Body of pancreas (tissue), 4 donors: ENCODE results near the gene ADGRB2. TPM values are rescaled to one million over a fixed set of nuclear protein-coding genes. Genes with fewer than 3 reads are reported as not detected.

Experiments
- ATAC-seq: fragments of 150-250 bp; one replicate; pipeline ENCODE4 v1.9.1; 2016
- DNase-seq, 4 donors: peaks; one replicate each; pipeline ENCODE4 v3.0.0-alpha.2; 2019
- H3K27ac ChIP-seq, 4 donors: fragments of 200-600 bp; sonication (generic); 1 replicate in 3 of 4; 2 replicates in 1 of 4; pipeline versions ENCODE4 v1.5.1 to v1.6.1; 2016 to 2019; ENCODE audit warnings: mild to moderate bottlenecking in 1 of 4, mixed read lengths in 1 of 4, moderate library complexity in 1 of 4
- H3K27me3 ChIP-seq, 2 donors: fragments of 200-600 bp; sonication (generic); one replicate each; pipeline ENCODE4 v1.6.0; 2016; ENCODE audit warnings: mild to moderate bottlenecking in 1 of 2
- H3K36me3 ChIP-seq, 2 donors: fragments of 200-600 bp; sonication (generic); replicated peaks in 1 of 2; 2 replicates each; pipeline ENCODE4 v1.5.1; 2016; ENCODE audit warnings: low read depth in 2 of 2; ENCODE audit not compliant: insufficient read depth in 1 of 2
- H3K4me1 ChIP-seq: fragments of 200-600 bp; sonication (generic); one replicate; pipeline ENCODE4 v1.6.0; 2016
- H3K4me3 ChIP-seq, 2 donors: fragments of 200-600 bp; sonication (generic); 1 replicate in 1 of 2; 2 replicates in 1 of 2; pipeline ENCODE4 v1.5.1; 2016 to 2019
- H3K9me3 ChIP-seq, 3 donors: fragments of 200-600 bp; sonication (generic); 1 replicate in 2 of 3; 2 replicates in 1 of 3; pipeline ENCODE4 v1.5.1; 2016
- POLR2A ChIP-seq, 3 donors: fragments of 450-650 bp; IDR thresholded peaks; one replicate each; pipeline ENCODE4 v1.6.1; 2016; ENCODE audit warnings: antibody characterized with exemption in 3 of 3, mild to moderate bottlenecking in 2 of 3
- WGBS, 2 donors: methylation state at CpG; one replicate each; pipeline ENCODE4 v1.1.5; 2017; 5-methylcytosine and 5-hydroxymethylcytosine counted together
- intact Hi-C: fragments of 100-400 bp; cut with DNase I; formaldehyde crosslinking; loops from one replicate; pipeline ENCODE4 v1.15.1; 2023
- total RNA-seq, 2 donors: library from RNA; depleted of rRNA; stranded (reverse); fragments of >200 nt; gene quantifications; one replicate each; pipeline ENCODE4 v1.1.0, GENCODE V29; 2016
- TF ChIP-seq, protein P1 (sequence below), 7 experiments: fragments of 450-650 bp in 4 of 7; fragments of 200-600 bp in 3 of 7; sonication (generic) in 3 of 7; IDR thresholded peaks; one replicate each; pipeline ENCODE4 v1.5.1; 2016 to 2019; ENCODE audit warnings: antibody characterized with exemption in 7 of 7

Gene ADGRB2
- total RNA-seq, 2 donors from 2014 or later, result 0.26 to 3.0 TPM

DNA sequence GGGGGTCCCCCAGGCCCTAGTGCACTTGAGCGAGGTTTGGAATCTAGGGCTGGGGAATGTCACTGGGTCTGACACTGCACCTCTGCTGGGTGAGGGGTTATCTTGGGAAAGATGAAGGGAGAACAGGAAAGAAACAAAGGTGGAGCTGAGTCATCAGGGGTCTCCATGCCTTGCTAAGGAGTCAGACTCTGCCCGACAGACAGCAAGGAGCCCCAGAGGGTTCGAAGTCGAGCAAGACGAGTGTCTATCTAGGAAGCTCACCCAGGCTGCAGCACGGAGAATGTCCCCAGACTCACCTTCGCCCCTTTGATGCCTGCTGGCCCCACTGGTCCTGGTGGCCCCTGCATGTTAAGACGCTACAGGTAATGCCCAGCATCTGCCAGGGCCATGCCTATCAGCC is 78.3 kb downstream of the ADGRB2 start:
- no peak overlapping the region for H3K4me3 ChIP-seq
- intact Hi-C loops, result no loop called here
- H3K27me3 ChIP-seq, result no peaks in the 10 kb centered on the region
- 73 to 77% methylated on average over 6 to 8 of the region's 8 CpGs for WGBS, 2 donors
- DNase-seq (no peak), ATAC-seq (no peak)
- no peaks in the 10 kb centered on the region for H3K9me3 ChIP-seq
- no peaks in the 10 kb centered on the region for H3K36me3 ChIP-seq
- H3K4me1 ChIP-seq, result no peaks in the 10 kb centered on the region
- no peak for TF ChIP-seq POLR2A (IDR thresholded peaks at IDR 0.05)
- TF ChIP-seq, protein P1, sequence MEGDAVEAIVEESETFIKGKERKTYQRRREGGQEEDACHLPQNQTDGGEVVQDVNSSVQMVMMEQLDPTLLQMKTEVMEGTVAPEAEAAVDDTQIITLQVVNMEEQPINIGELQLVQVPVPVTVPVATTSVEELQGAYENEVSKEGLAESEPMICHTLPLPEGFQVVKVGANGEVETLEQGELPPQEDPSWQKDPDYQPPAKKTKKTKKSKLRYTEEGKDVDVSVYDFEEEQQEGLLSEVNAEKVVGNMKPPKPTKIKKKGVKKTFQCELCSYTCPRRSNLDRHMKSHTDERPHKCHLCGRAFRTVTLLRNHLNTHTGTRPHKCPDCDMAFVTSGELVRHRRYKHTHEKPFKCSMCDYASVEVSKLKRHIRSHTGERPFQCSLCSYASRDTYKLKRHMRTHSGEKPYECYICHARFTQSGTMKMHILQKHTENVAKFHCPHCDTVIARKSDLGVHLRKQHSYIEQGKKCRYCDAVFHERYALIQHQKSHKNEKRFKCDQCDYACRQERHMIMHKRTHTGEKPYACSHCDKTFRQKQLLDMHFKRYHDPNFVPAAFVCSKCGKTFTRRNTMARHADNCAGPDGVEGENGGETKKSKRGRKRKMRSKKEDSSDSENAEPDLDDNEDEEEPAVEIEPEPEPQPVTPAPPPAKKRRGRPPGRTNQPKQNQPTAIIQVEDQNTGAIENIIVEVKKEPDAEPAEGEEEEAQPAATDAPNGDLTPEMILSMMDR (IDR thresholded peaks at IDR 0.05), result no peak
- H3K27ac ChIP-seq, result no peak overlapping the region

DNA sequence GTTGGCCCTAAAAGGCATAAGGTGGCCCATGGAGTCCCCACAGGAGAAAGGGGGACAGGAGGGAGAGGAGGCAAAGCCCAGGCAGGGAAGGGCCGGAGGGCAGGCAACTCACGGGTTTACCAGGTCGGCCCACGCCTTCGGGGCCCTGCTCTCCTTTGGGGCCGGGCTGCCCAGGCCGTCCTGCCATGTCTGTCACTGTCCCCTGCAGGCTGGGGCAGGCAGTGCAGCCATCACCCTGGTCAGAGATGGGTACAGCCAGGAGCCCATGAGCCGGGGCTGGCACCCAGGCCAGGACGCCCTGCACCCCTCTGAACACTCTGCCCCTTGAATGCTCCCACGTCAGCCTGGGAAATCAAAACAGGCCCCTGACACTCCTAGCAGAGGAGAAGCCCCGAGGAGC is 80.1 kb downstream of the ADGRB2 start:
- H3K9me3 ChIP-seq, result no peaks in the 10 kb centered on the region
- no peaks in the 10 kb centered on the region for H3K4me1 ChIP-seq
- no peak overlapping the region for H3K4me3 ChIP-seq
- TF ChIP-seq, protein P1 (IDR thresholded peaks at IDR 0.05), result peak in 6 of 7 experiments; percentile 18 to 49 (median 32)
- no peak for TF ChIP-seq POLR2A (IDR thresholded peaks at IDR 0.05)
- DNase-seq, result peak in 1 of 4 donors; percentile 50
- intact Hi-C loops, result no loop called here
- no peaks in the 10 kb centered on the region for H3K27me3 ChIP-seq
- no peaks in the 10 kb centered on the region for H3K36me3 ChIP-seq
- no peak overlapping the region for H3K27ac ChIP-seq
- no peak for ATAC-seq
- 40% methylated on average over 2 to 11 of the region's 11 CpGs for WGBS, 2 donors

DNA sequence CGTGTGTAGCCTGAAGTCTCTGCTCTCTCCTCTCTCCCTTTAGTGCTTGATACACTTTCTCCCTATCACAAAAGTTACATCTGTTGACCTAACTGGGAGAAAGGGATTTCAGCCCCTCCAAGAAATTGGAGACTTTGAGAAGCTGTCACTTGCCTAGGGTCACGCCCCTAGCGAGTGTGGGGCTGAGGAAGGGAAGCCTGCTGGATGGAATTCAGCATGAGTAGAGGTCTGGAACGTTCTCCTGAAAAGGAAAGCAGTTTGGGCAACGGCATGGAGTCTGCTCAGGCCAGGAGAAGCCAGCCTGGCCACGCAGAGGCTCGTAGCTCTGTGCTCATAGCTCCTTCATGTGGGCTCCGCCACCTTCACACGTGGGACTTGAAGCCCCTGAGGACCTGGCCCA is 82.7 kb downstream of the ADGRB2 start:
- no peak overlapping the region for H3K4me3 ChIP-seq
- 66 to 68% methylated on average over 9 of the region's 9 CpGs for WGBS, 2 donors
- no peaks in the 10 kb centered on the region for H3K4me1 ChIP-seq
- TF ChIP-seq, protein P1 (IDR thresholded peaks at IDR 0.05), result no peak
- no peak for TF ChIP-seq POLR2A (IDR thresholded peaks at IDR 0.05)
- no peaks in the 10 kb centered on the region for H3K9me3 ChIP-seq
- no peaks in the 10 kb centered on the region for H3K27me3 ChIP-seq
- no peaks in the 10 kb centered on the region for H3K36me3 ChIP-seq
- intact Hi-C loops, result no loop called here
- ATAC-seq, result no peak
- no peak overlapping the region for H3K27ac ChIP-seq
- no peak for DNase-seq

DNA sequence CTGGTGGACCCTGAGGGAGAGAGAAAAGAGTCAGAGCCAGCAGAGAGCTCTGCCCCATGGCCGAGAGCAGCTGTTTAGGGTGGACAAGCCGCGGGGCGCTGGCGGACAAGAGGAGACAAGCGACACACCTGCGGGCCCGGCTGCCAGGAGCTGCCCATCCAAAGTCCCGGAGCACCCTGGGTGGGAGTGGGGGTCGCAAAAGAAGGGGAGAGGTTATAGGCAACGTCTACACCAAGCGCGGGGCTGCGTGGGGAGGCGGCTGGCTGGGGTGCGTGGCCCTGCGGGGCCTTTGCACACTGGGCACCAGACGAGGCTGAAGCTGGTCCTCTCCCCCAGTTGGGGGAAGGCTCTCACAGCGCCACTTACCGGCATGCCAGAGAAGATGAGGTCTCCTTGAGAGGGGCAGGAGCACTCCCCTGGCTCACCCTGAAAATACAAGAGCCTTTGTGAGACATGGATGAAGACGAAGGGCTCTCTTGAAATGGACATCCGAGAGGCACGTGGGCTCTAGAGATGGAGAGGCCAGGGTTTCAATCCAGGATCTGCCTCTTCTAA is 84.4 kb downstream of the ADGRB2 start:
- Histone ChIP-seq H3K4me1 (no peaks in the 10 kb centered on the region), H3K27ac (no peak overlapping the region), H3K27me3 (no peaks in the 10 kb centered on the region), H3K9me3 (no peaks in the 10 kb centered on the region), H3K4me3 (no peak overlapping the region), H3K36me3 (no peaks in the 10 kb centered on the region)
- 66 to 71% methylated on average over 13 to 23 of the region's 23 CpGs for WGBS, 2 donors
- ATAC-seq (no peak), DNase-seq (no peak)
- intact Hi-C loops, result no loop called here
- TF ChIP-seq, protein P1 (IDR thresholded peaks at IDR 0.05), result no peak
- TF ChIP-seq POLR2A (IDR thresholded peaks at IDR 0.05), result no peak

DNA sequence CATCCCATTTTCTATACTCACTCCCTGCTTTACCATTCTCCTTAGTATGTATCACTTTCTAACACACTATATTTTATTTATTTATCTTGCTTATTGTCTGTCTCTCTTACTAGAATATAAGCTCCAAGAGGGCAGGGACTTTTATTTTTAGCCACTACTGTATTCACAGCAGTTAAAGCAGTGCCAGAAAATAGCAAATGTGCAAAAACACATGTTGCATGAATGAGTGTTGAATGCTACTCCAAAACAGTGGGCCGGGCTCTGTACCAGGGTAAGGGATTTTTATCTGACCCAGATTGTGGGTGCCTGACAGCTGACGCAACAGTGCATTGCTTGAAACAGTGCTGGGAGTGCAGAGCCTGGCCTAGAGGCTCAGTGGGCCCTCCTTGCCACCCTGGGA is 85.0 kb downstream of the ADGRB2 start:
- no peaks in the 10 kb centered on the region for H3K27me3 ChIP-seq
- WGBS, 2 donors, result 33 to 36% methylated on average over 2 of the region's 2 CpGs
- no peaks in the 10 kb centered on the region for H3K4me1 ChIP-seq
- no peak for DNase-seq
- TF ChIP-seq POLR2A (IDR thresholded peaks at IDR 0.05), result no peak
- TF ChIP-seq, protein P1 (IDR thresholded peaks at IDR 0.05), result no peak
- ATAC-seq, result no peak
- intact Hi-C loops, result no loop called here
- H3K4me3 ChIP-seq, result no peak overlapping the region
- no peak overlapping the region for H3K27ac ChIP-seq
- no peaks in the 10 kb centered on the region for H3K9me3 ChIP-seq
- H3K36me3 ChIP-seq, result no peaks in the 10 kb centered on the region
